HEK293T (cell line): ENCODE data around the gene BPGM.

ENCODE experiments used
- BHLHE40 ChIP-seq: fragments of 450-650 bp; IDR thresholded peaks from 2 replicates; pipeline ENCODE4 v1.6.1; 2016; ENCODE audit warnings: mild to moderate bottlenecking, moderate library complexity, borderline replicate concordance
- FOXA1 ChIP-seq: fragments of 450-650 bp; IDR thresholded peaks from 2 replicates; pipeline ENCODE4 v1.6.1; 2016; ENCODE audit warnings: mild to moderate bottlenecking

- TF ChIP-seq FOXA1 (no peak), BHLHE40 (no peak)
Measured at GRCh38 chr7:134703241-134703594, 56.6 kb downstream of the BPGM start.
